ENCODE measurements around the gene FGF1.
A peak's percentile ranks its signal among the peaks of the same experiment; 100 is the strongest.

FGF1 gene

DNA sequence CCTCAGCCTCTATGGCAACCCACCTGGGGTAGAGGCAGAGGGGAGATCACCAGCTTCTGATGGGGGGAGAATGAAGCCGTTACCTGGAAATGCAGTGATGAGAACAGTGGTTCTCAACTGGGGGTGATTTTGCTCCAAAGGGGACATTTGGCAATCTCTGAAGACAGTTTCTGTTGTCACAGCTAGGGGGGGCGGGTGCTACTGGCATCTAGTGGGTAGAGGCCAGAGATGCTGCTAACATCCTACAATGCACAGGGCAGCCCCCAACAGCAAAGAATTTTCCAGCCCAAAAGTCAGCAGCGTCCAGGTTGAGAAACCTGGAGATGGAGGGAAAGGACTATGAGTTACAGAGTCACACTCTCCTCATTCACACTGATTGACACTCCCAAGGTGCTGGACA, 84.5 kb downstream of the FGF1 start:
- DNase-seq (ENCODE audit: low read depth, low spot score) = no peak

DNA sequence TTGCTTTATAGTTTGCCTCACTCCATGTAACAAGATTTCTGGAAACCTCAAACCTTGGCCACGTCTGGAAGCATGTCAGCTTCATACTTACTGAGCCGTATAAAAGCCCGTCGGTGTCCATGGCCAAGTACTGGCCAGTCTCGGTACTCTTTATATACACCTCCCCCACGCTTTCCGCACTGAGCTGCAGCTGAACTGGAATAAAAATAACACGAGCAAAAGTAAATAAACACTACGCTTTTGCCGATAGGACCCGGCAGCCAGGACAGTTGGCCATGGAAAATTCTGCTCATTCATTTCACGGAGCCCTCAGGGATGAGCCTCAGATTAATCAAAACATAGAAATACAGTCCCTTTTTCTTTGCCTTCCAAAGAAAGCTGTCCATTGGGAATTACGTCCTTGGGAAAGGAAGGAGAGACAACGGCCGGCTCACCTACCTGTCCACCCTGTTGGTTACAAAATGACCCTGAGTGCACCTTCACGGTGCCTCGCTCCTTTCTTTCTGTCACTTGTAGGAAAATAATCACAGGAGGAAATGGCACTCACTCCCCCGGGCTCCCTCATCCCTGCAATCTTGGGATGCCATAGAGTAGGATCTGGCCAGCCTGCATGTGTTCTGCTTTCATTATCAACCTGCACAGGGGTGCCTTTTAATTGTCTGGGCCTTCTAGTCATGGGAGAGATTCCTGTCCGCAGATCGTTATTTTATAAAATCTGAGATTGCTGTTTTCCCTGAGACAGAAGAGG, 85.1 kb downstream of the FGF1 start:
- no peak for DNase-seq (ENCODE audit: low read depth, low spot score)
- Histone ChIP-seq H3K36me3 (ENCODE audit: control insufficient read depth, insufficient read depth, low read length) (no peaks in the 10 kb centered on the region), H3K27ac (ENCODE audit: low read length) (no peak overlapping the region), H3K4me3 (ENCODE audit: low read length) (no peak overlapping the region), H3K27me3 (ENCODE audit: control insufficient read depth, insufficient read depth, low read length) (no peaks in the 10 kb centered on the region), H3K9me3 (ENCODE audit: control insufficient read depth, insufficient read depth, low read length) (no peaks in the 10 kb centered on the region), H3K4me1 (ENCODE audit: control insufficient read depth, insufficient read depth, low read length) (no peaks in the 10 kb centered on the region)
- no CpG with 5 or more reads among the region's 20 CpGs for WGBS (ENCODE audit: insufficient coverage, insufficient read length)

More for the DNA sequence above, 84.5 kb downstream of the FGF1 start:
- WGBS (ENCODE audit: insufficient coverage, insufficient read length) = no CpG with 5 or more reads among the region's 3 CpGs
- H3K4me1 ChIP-seq (ENCODE audit: control insufficient read depth, insufficient read depth, low read length) = no peaks in the 10 kb centered on the region
- H3K36me3 ChIP-seq (ENCODE audit: control insufficient read depth, insufficient read depth, low read length) = no peaks in the 10 kb centered on the region
- no peak overlapping the region for H3K4me3 ChIP-seq (ENCODE audit: low read length)
- H3K9me3 ChIP-seq (ENCODE audit: control insufficient read depth, insufficient read depth, low read length) = no peaks in the 10 kb centered on the region
- H3K27ac ChIP-seq (ENCODE audit: low read length) = no peak overlapping the region
- H3K27me3 ChIP-seq (ENCODE audit: control insufficient read depth, insufficient read depth, low read length) = no peaks in the 10 kb centered on the region

DNA sequence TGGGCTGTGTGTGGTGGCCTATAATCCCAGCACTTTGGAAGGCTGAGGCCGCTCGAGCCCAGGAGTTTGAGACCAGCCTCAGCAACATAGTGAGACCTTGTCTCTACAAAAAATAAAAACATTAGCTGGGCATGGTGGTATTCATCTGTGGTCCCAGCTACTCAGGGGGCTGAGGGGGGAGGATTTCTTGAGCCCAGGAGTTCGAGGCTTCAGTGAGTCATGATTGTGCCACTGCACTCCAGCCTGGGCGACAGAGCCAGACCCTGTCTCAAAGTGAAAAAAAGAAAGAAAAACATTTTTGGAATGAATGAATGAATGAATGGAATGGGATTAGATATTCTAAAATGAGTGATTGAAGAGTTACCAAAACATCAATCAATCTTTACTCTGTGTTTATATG, 85.8 kb downstream of the FGF1 start:
- DNase-seq (ENCODE audit: low read depth, low spot score) = no peak
- Histone ChIP-seq H3K4me1 (ENCODE audit: control insufficient read depth, insufficient read depth, low read length) (no peaks in the 10 kb centered on the region), H3K9me3 (ENCODE audit: control insufficient read depth, insufficient read depth, low read length) (no peaks in the 10 kb centered on the region)

DNA sequence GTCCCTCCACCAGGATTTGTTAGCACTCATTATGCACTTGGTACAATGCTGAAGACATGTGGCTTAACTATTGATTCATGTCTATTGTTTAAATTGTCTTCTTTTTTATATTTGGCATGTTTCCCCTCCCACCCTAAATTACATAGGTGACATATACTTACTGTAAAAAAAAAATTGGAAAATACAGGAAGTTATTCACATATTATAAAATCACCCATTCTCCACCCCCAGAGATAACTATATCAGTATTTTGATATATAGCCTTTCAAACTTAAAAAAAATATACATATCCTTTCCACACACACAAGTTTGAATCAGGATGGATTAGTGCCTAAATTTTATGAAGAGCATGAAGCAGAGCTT, 87.6 kb downstream of the FGF1 start:
- Histone ChIP-seq H3K4me3 (ENCODE audit: low read length) (no peak overlapping the region), H3K9me3 (ENCODE audit: control insufficient read depth, insufficient read depth, low read length) (no peaks in the 10 kb centered on the region), H3K36me3 (ENCODE audit: control insufficient read depth, insufficient read depth, low read length) (no peaks in the 10 kb centered on the region), H3K27me3 (ENCODE audit: control insufficient read depth, insufficient read depth, low read length) (no peaks in the 10 kb centered on the region), H3K27ac (ENCODE audit: low read length) (no peak overlapping the region), H3K4me1 (ENCODE audit: control insufficient read depth, insufficient read depth, low read length) (no peaks in the 10 kb centered on the region)
- no peak for DNase-seq (ENCODE audit: low read depth, low spot score)

More for the DNA sequence above, 85.8 kb downstream of the FGF1 start:
- WGBS (ENCODE audit: insufficient coverage, insufficient read length) = no CpG with 5 or more reads among the region's 4 CpGs
- Histone ChIP-seq H3K27ac (ENCODE audit: low read length) (no peak overlapping the region), H3K4me3 (ENCODE audit: low read length) (no peak overlapping the region), H3K36me3 (ENCODE audit: control insufficient read depth, insufficient read depth, low read length) (no peaks in the 10 kb centered on the region), H3K27me3 (ENCODE audit: control insufficient read depth, insufficient read depth, low read length) (no peaks in the 10 kb centered on the region)

DNA sequence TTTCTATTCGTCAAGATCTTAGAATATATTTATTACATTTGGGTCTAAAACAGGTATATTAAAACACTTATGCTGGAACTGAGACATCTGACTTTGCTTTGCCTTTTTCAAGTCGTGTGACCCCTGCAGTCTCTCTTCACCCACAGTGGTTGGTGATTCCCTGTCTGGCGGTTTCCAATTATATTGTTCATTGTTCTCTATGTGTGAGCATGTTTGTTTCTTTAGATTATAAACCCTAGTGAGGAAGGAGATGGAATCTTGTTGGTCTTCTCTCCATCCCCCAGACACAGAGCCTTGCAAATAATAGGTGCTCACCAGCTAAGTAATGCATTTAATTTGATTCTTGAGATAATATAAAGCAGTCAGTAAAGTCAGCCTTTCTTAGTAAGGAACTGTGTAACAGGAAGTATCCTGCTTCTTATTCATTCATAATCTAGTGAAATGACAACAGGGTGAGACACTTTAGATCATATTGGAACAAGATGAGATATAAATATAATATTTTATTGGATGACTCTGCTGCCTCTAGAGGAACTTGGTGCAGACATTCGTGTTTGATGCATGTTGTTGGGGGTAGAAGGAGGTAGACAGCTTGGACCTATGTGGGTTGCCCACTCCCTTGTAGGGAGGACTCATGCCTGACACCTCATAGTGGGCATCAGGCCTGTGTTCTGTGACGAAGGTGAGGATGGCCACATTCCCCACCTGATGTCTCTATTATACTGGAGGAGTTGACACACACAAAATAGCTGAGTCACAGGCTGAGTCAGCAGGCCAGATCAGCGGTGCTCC, 88.1 kb downstream of the FGF1 start:
- DNase-seq (ENCODE audit: low read depth, low spot score) = peak; percentile 39
- H3K4me1 ChIP-seq (ENCODE audit: control insufficient read depth, insufficient read depth, low read length) = no peaks in the 10 kb centered on the region
- no peak overlapping the region for H3K27ac ChIP-seq (ENCODE audit: low read length)
- no peak overlapping the region for H3K4me3 ChIP-seq (ENCODE audit: low read length)
- H3K36me3 ChIP-seq (ENCODE audit: control insufficient read depth, insufficient read depth, low read length) = no peaks in the 10 kb centered on the region
- no peaks in the 10 kb centered on the region for H3K27me3 ChIP-seq (ENCODE audit: control insufficient read depth, insufficient read depth, low read length)
- no CpG with 5 or more reads among the region's 6 CpGs for WGBS (ENCODE audit: insufficient coverage, insufficient read length)
- no peaks in the 10 kb centered on the region for H3K9me3 ChIP-seq (ENCODE audit: control insufficient read depth, insufficient read depth, low read length)

DNA sequence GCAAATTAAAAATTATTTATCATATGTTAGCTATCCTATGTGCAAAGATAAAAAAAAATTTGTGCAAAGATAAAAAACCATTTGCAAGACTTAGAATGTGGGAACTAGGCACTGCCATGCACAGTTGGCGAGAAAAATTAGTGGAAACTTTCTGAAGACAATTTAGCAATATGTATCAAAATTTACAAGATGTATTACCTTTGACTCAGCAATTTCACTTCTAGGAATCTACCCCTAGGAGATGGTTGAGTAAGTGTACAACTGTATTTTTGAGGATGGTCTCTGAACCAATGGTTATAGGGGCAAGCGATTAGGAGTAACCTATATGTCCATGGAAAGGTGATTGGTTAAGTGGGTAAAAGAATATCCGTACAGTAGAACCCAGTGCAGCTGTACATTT, 88.9 kb downstream of the FGF1 start:
- Histone ChIP-seq H3K27ac (ENCODE audit: low read length) (no peak overlapping the region), H3K27me3 (ENCODE audit: control insufficient read depth, insufficient read depth, low read length) (no peaks in the 10 kb centered on the region), H3K36me3 (ENCODE audit: control insufficient read depth, insufficient read depth, low read length) (no peaks in the 10 kb centered on the region), H3K9me3 (ENCODE audit: control insufficient read depth, insufficient read depth, low read length) (no peaks in the 10 kb centered on the region), H3K4me3 (ENCODE audit: low read length) (no peak overlapping the region), H3K4me1 (ENCODE audit: control insufficient read depth, insufficient read depth, low read length) (no peaks in the 10 kb centered on the region)
- no peak for DNase-seq (ENCODE audit: low read depth, low spot score)
- no CpG with 5 or more reads among the region's 3 CpGs for WGBS (ENCODE audit: insufficient coverage, insufficient read length)

DNA sequence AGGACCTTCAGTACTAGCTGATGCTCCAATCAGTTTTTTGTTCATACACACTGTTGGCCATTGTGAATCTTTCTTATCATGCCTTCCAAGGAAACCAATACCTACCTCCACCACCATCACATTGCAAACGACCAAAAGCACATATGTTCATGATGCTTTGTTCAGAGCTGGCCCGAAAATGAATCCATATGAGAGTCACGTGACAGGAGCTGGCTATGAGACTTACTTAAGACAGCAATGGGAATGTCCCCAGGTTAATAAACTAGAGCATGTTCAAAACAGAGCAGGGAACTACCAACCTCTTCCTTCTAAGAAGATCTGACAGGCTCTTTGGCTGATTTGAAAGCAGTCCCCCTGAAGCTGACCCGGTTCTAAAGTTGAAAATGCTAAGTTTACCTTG, 93.5 kb downstream of the FGF1 start:
- Histone ChIP-seq H3K27ac (ENCODE audit: low read length) (no peak overlapping the region), H3K4me3 (ENCODE audit: low read length) (no peak overlapping the region), H3K36me3 (ENCODE audit: control insufficient read depth, insufficient read depth, low read length) (no peaks in the 10 kb centered on the region), H3K4me1 (ENCODE audit: control insufficient read depth, insufficient read depth, low read length) (no peaks in the 10 kb centered on the region), H3K9me3 (ENCODE audit: control insufficient read depth, insufficient read depth, low read length) (no peaks in the 10 kb centered on the region), H3K27me3 (ENCODE audit: control insufficient read depth, insufficient read depth, low read length) (no peaks in the 10 kb centered on the region)
- DNase-seq (ENCODE audit: low read depth, low spot score) = no peak
- no CpG with 5 or more reads among the region's 4 CpGs for WGBS (ENCODE audit: insufficient coverage, insufficient read length)

DNA sequence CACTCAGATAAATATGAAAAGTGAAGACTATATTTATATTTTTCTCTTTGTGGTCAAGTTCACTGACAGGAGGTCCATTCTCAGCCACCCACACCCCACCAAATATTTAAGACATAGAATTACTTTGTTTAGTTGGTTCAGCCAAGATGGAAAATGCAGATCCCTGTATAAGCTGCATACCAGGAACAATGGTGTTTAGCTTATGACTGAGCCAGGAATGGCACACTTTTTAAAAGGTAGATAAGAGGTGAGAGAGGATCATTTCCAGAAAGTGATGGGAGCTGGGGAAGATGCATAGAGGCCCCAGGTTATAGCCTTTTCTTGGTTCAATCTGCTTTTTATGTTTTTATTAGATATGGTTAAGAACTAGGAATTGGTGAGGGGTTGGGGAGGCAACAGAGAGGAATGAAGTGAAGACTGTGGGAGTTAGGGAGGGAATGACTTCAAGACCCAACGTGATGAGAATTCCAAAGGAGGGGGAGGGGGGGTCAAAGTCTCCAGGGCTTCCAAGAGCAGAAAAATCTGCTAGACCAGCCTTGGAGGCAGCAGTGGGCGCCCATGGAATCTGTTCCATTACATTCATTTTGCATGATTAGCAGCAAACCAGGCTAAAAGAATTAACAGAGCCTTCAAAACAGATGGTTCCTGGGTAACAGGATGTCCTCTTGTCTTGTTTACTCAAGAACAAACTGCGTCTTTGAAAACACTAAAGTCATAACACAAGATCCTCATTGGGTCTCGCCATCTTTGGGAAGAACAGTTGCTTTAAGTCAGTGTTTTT, 95.2 kb downstream of the FGF1 start:
- Histone ChIP-seq H3K4me1 (ENCODE audit: control insufficient read depth, insufficient read depth, low read length) (no peaks in the 10 kb centered on the region), H3K36me3 (ENCODE audit: control insufficient read depth, insufficient read depth, low read length) (no peaks in the 10 kb centered on the region), H3K27me3 (ENCODE audit: control insufficient read depth, insufficient read depth, low read length) (no peaks in the 10 kb centered on the region), H3K9me3 (ENCODE audit: control insufficient read depth, insufficient read depth, low read length) (no peaks in the 10 kb centered on the region), H3K4me3 (ENCODE audit: low read length) (no peak overlapping the region), H3K27ac (ENCODE audit: low read length) (no peak overlapping the region)
- no peak for DNase-seq (ENCODE audit: low read depth, low spot score)
- no CpG with 5 or more reads among the region's 4 CpGs for WGBS (ENCODE audit: insufficient coverage, insufficient read length)

DNA sequence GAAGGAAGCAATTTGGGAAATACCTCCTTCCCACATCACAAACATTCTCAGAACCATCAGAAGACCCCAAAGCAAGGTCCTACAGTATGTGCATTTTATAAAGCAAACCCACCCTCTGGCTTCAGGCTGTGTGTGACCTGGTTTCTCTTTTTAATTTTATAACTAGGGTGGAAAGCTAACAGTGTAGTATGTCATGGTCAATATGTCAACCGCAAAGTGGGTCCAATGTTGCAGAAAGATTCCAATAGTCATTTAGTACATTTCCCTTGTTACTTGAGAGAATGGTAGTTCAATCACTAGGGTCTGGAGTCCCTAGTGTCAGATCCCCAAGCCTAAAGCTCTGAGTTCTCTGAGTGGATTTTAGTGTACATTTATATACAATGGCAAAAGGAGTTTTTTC, 96.2 kb downstream of the FGF1 start:
- Histone ChIP-seq H3K36me3 (ENCODE audit: control insufficient read depth, insufficient read depth, low read length) (no peaks in the 10 kb centered on the region), H3K27me3 (ENCODE audit: control insufficient read depth, insufficient read depth, low read length) (no peaks in the 10 kb centered on the region), H3K4me3 (ENCODE audit: low read length) (no peak overlapping the region), H3K9me3 (ENCODE audit: control insufficient read depth, insufficient read depth, low read length) (no peaks in the 10 kb centered on the region), H3K4me1 (ENCODE audit: control insufficient read depth, insufficient read depth, low read length) (no peaks in the 10 kb centered on the region), H3K27ac (ENCODE audit: low read length) (no peak overlapping the region)
- WGBS (ENCODE audit: insufficient coverage, insufficient read length) = no CpG with 5 or more reads among the region's 1 CpG
- DNase-seq (ENCODE audit: low read depth, low spot score) = no peak

DNA sequence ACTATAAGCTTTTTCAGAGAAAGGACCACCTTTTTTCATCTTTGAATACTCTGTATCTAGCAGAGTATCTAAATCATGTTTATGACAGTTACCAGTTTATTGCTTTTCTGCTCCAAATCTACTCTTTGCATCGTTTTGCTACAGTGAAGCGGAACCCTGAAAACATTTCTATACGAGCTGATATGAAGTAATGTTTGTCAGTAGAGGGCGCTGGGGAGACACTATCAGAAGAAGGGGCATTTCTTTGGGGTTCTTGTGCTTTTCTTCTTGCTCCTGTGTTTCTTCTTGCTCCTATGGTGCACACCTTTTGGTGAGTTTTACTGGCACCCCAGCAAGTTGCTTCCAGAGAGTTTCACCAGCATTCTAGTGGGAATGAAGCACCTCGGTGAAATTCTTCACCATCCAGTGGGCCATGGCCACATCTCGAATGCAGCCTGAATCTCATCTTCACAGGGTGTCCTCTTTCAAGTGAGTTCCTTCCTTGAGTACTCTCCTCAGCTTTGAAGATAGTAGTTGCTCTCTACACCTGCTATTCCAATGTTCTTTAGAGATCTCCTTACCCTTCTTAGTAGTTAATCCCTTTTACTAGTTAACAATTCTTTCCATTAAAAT, 98.4 kb downstream of the FGF1 start:
- H3K36me3 ChIP-seq (ENCODE audit: control insufficient read depth, insufficient read depth, low read length) = no peaks in the 10 kb centered on the region
- H3K4me1 ChIP-seq (ENCODE audit: control insufficient read depth, insufficient read depth, low read length) = no peaks in the 10 kb centered on the region
- no peaks in the 10 kb centered on the region for H3K9me3 ChIP-seq (ENCODE audit: control insufficient read depth, insufficient read depth, low read length)
- H3K27ac ChIP-seq (ENCODE audit: low read length) = no peak overlapping the region
- H3K4me3 ChIP-seq (ENCODE audit: low read length) = no peak overlapping the region
- peak; percentile 45 for DNase-seq (ENCODE audit: low read depth, low spot score)
- no peaks in the 10 kb centered on the region for H3K27me3 ChIP-seq (ENCODE audit: control insufficient read depth, insufficient read depth, low read length)
- WGBS (ENCODE audit: insufficient coverage, insufficient read length) = no CpG with 5 or more reads among the region's 6 CpGs
